ENCODE measurements around the gene C1orf159. TPM values are rescaled to one million over a fixed set of nuclear protein-coding genes. Genes with fewer than 3 reads are reported as not detected.

C1orf159 gene
- total and polyA plus RNA-seq, 2 donors from 2014 or later, result 8.6 to 14.8 TPM

DNA sequence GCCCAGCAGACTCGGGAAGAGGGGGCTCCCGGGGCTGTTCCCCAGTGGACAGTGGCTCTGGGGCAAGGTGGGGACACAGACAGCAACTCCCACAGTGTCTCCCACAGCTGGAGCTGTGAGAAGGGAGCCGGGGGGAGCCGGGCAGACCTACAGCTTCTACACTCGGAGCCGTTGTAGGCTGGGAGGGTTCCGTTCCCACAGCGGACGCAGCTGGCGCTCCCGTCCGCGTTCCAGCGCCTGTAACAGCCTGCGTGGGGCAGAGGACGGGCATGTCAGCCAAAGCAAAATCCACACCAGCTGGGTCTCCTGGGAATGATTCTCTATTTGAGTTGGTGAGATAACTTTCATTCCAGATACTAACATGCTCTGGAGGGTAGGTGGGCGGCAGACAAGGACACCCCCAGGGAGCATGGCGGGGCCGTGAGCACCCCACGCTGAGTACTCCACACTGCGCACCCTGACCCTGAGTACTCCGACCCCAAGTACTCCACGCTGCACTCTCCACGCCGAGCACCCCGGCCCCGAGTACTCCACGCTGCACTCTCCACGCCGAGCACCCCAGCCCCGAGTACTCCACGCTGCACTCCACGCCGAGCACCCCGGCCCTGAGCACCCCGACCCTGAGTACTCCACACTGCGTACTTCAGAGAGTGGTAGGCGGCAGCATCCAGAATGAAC lies 28.4 kb downstream of the C1orf159 start:
- DNase-seq, result peak in 1 of 5 donors; percentile 55

DNA sequence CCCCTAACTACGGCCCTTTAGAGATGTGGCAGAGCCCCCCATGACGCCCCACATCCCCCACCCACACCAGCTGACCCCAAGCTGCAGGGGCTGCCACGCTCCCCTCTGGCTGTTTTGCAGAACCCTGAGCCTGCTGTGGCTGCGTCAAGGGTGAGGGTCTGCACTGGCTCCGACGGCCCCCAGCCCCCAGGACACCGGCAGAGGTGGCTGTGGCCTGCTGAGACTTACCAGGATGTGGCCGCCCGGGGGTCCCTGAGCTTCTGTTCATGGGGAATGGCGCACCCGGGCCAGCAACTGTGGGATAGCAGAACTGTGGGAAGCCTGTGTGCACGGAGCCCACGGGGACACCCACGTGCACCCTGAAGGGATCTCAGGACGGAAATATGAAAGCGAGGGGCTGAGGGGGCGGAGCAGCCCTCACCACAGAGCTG lies 29.0 kb downstream of the C1orf159 start:
- Histone ChIP-seq H3K9me3 (ENCODE audit: control insufficient read depth in 2 of 3, insufficient read depth in 1 of 3, low read length in 3 of 3) (no peaks in the 10 kb centered on the region), H3K4me1 (ENCODE audit: control insufficient read depth in 2 of 3, insufficient read depth in 2 of 3, low read depth in 1 of 3, low read length in 3 of 3) (no peaks in the 10 kb centered on the region), H3K9ac (ENCODE audit: low read length in 3 of 3) (no peak overlapping the region), H3K4me3 (ENCODE audit: low read length in 3 of 3) (no peak overlapping the region), H3K27me3 (ENCODE audit: control insufficient read depth, insufficient read depth, low read length) (no peaks in the 10 kb centered on the region), H3K36me3 (ENCODE audit: control insufficient read depth in 2 of 3, insufficient read depth in 3 of 3, low read length in 3 of 3) (no peaks in the 10 kb centered on the region), H3K27ac (ENCODE audit: low read depth in 2 of 2, low read length in 2 of 2) (no peak overlapping the region)
- intact Hi-C loops (cut with DNase I), result no loop called here
- TF ChIP-seq, protein P1, sequence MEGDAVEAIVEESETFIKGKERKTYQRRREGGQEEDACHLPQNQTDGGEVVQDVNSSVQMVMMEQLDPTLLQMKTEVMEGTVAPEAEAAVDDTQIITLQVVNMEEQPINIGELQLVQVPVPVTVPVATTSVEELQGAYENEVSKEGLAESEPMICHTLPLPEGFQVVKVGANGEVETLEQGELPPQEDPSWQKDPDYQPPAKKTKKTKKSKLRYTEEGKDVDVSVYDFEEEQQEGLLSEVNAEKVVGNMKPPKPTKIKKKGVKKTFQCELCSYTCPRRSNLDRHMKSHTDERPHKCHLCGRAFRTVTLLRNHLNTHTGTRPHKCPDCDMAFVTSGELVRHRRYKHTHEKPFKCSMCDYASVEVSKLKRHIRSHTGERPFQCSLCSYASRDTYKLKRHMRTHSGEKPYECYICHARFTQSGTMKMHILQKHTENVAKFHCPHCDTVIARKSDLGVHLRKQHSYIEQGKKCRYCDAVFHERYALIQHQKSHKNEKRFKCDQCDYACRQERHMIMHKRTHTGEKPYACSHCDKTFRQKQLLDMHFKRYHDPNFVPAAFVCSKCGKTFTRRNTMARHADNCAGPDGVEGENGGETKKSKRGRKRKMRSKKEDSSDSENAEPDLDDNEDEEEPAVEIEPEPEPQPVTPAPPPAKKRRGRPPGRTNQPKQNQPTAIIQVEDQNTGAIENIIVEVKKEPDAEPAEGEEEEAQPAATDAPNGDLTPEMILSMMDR (IDR thresholded peaks at IDR 0.05; ENCODE audit: borderline replicate concordance, extremely low read depth, insufficient read depth), result no peak
- no peak for FAIRE-seq
- DNase-seq, result peak in 1 of 5 donors; percentile 58

More for the DNA sequence above, 28.4 kb downstream of the C1orf159 start:
- Histone ChIP-seq H3K27me3 (ENCODE audit: control insufficient read depth, insufficient read depth, low read length) (no peaks in the 10 kb centered on the region), H3K9ac (ENCODE audit: low read length in 3 of 3) (no peak overlapping the region), H3K9me3 (ENCODE audit: control insufficient read depth in 2 of 3, insufficient read depth in 1 of 3, low read length in 3 of 3) (no peaks in the 10 kb centered on the region), H3K4me1 (ENCODE audit: control insufficient read depth in 2 of 3, insufficient read depth in 2 of 3, low read depth in 1 of 3, low read length in 3 of 3) (no peaks in the 10 kb centered on the region), H3K27ac (ENCODE audit: low read depth in 2 of 2, low read length in 2 of 2) (no peak overlapping the region), H3K36me3 (ENCODE audit: control insufficient read depth in 2 of 3, insufficient read depth in 3 of 3, low read length in 3 of 3) (no peaks in the 10 kb centered on the region), H3K4me3 (ENCODE audit: low read length in 3 of 3) (no peak overlapping the region)
- intact Hi-C loops (cut with DNase I), result no loop called here
- TF ChIP-seq, protein P1 (IDR thresholded peaks at IDR 0.05; ENCODE audit: borderline replicate concordance, extremely low read depth, insufficient read depth), result no peak
- FAIRE-seq, result no peak

DNA sequence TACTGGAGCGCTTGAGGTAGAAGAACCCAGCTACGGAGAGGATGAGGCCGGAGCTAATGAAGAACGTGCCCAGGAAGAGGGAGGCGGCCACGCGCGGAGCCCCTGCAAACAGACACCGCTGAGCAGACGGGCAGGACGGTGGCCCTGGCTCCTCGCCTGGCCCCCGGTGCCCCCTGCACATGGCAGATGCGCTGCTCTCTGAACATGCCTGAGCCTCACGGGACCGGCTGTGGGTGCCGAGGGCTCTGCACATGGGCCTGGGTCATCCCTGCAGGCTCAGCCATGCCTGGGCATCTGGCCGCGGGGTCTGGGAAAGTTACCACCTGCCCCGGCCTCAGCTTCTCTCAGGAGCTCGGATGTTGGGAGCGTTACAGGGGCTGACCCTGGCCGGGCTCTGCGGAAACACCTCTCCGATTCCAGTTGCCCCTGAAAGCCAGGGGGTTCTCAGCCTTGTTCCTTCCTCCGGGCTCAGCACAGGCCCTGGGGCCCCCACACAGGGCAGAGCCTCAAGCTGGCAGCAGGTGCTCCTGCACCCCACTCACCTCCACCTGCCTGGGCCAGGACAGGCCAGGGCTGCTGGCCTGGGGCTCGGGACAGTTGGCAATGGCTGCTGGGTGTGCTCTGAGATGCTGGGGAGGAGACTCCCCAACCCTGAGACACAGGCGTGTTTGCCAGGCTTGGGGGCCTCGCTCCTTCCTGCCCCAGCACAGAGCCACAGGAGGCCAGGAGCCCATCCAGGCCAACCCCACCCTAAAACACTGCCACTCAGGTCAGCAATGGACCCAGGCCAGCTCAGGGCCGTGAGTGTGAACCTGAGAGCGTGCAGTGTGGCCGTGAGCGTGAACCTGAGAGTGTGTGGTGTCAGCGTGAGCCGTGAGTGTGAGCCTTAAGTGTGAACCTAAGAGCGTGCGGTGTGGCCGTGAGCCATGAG lies 29.7 kb downstream of the C1orf159 start:
- Histone ChIP-seq H3K27ac (ENCODE audit: low read depth in 2 of 2, low read length in 2 of 2) (no peak overlapping the region), H3K27me3 (ENCODE audit: control insufficient read depth, insufficient read depth, low read length) (no peaks in the 10 kb centered on the region), H3K9ac (ENCODE audit: low read length in 3 of 3) (no peak overlapping the region), H3K36me3 (ENCODE audit: control insufficient read depth in 2 of 3, insufficient read depth in 3 of 3, low read length in 3 of 3) (no peaks in the 10 kb centered on the region), H3K4me1 (ENCODE audit: control insufficient read depth in 2 of 3, insufficient read depth in 2 of 3, low read depth in 1 of 3, low read length in 3 of 3) (no peaks in the 10 kb centered on the region), H3K9me3 (ENCODE audit: control insufficient read depth in 2 of 3, insufficient read depth in 1 of 3, low read length in 3 of 3) (no peaks in the 10 kb centered on the region), H3K4me3 (ENCODE audit: low read length in 3 of 3) (no peak overlapping the region)
- FAIRE-seq (no peak), DNase-seq (peak in 1 of 5 donors; percentile 64)
- intact Hi-C loops (cut with DNase I), result no loop called here
- TF ChIP-seq, protein P1 (IDR thresholded peaks at IDR 0.05; ENCODE audit: borderline replicate concordance, extremely low read depth, insufficient read depth), result no peak

Measured in kidney (tissue), 14 donors.